Adrenal gland (tissue), 12 donors: ENCODE results near the gene TCERG1L. TPM values are rescaled to one million over a fixed set of nuclear protein-coding genes. Genes with fewer than 3 reads are reported as not detected.
"Not testable (repeated sequence)": the region's sequence is repeated elsewhere in the genome, so short reads cannot be mapped to it uniquely, and the experiment has no call there.

Experiments used
- DNase-seq, 7 donors: peaks; one replicate each; pipeline ENCODE4 v3.0.0-alpha.2; 2019 to 2020
- H3K27ac ChIP-seq, 5 donors: fragments of 200-600 bp; sonication (generic) in 4 of 5; 1 replicate in 3 of 5; 2 replicates in 2 of 5; pipeline versions ENCODE4 v1.5.1 to v1.8.0; 2016 to 2020; ENCODE audit warnings: mild to moderate bottlenecking in 1 of 5
- H3K27me3 ChIP-seq: fragments of 200-600 bp; 2 replicates; pipeline ENCODE4 v1.8.0; 2021
- H3K36me3 ChIP-seq, 2 donors: fragments of 200-600 bp; replicated peaks in 1 of 2; 1 replicate in 1 of 2; 2 replicates in 1 of 2; pipeline versions ENCODE4 v1.5.1 to v1.8.0; 2018 to 2022
- H3K4me1 ChIP-seq, 2 donors: fragments of 200-600 bp; replicated peaks in 1 of 2; 1 replicate in 1 of 2; 2 replicates in 1 of 2; pipeline versions ENCODE4 v1.5.1 to v1.8.0; 2018 to 2021
- H3K4me3 ChIP-seq, 4 donors: fragments of 200-600 bp; sonication (generic) in 3 of 4; one replicate each; pipeline ENCODE4 v1.5.1; 2016 to 2018
- H3K9me3 ChIP-seq, 3 donors: fragments of 200-600 bp; sonication (generic) in 1 of 3; replicated peaks in 1 of 3; 1 replicate in 2 of 3; 2 replicates in 1 of 3; pipeline versions ENCODE4 v1.5.1 to v1.8.0; 2016 to 2021
- CTCF ChIP-seq, 6 experiments: fragments of 450-650 bp in 4 of 6; fragments of 200-600 bp in 2 of 6; sonication (generic) in 1 of 6; IDR thresholded peaks; 1 replicate in 5 of 6; 2 replicates in 1 of 6; pipeline versions ENCODE4 v1.5.1 to v1.8.0; 2016 to 2021; ENCODE audit warnings: antibody characterized with exemption in 6 of 6, mild to moderate bottlenecking in 2 of 6, moderate library complexity in 1 of 6
- POLR2A ChIP-seq, 2 donors: fragments of 450-650 bp; IDR thresholded peaks; one replicate each; pipeline ENCODE4 v1.6.1; 2017; ENCODE audit warnings: antibody characterized with exemption in 2 of 2, mild to moderate bottlenecking in 2 of 2, moderate library complexity in 1 of 2
- WGBS, 4 donors: extraction: QIAGEN DNeasy Blood & Tissue Kit in 2 of 4; methylation state at CpG; one replicate each; pipeline versions ENCODE4 v1.1.5 to v1.1.7; 2013 to 2017; 5-methylcytosine and 5-hydroxymethylcytosine counted together
- intact Hi-C, 2 donors: fragments of 100-400 bp; cut with DNase I; formaldehyde crosslinking; loops; one replicate each; pipeline versions ENCODE4 v1.14.1 to v1.15.0; 2022 to 2023
- polyA plus RNA-seq, 3 donors: library from polyadenylated mRNA; stranded (reverse); fragments of 200-250 nt in 2 of 3; fragments of 350-450 nt in 1 of 3; fragmentation: Illumina TruSeq in 1 of 3; extraction: RNeasy Lipid Tissue Mini Kit (QIAGEN cat#74804) in 1 of 3; gene quantifications; one replicate each; pipeline ENCODE4 v1.2.3, GENCODE V29; 2013 to 2014
- total RNA-seq, 9 donors: library from RNA; depleted of rRNA in 4 of 9; stranded (reverse); fragments of >200 nt in 4 of 9; fragments of 120-200 nt in 1 of 9; fragmentation: NEBNext Ultra II Directional in 1 of 9; extraction: Animal tissue kit (Norgen Biotek cat#: 25700) in 1 of 9; gene quantifications; one replicate each; pipeline versions ENCODE4 v1.1.0 to v1.2.4, GENCODE V29; 2013 to 2023
- donor health status: healthy with polysubstance abuse.
- donor health status: Bipolar disorder and iron deficiency.
- donor health status: DM: yes; HTN: yes; CAD: no.
- donor health status: DM: no; HTN: no; CAD: no.
- donor health status: DM: no; HTN: no; CAD: no.
- donor health status: DM: yes; HTN: yes; CAD: no.

Gene TCERG1L
- total and polyA plus RNA-seq, 12 donors: 0.17 to 3.4 (median 0.97) TPM

- Histone ChIP-seq H3K27ac (no peak overlapping the region), H3K4me3 (no peak overlapping the region), H3K27me3 (peaks cover 16% of the 10 kb centered on the region), H3K4me1 (no peaks in the 10 kb centered on the region), H3K36me3 (no peaks in the 10 kb centered on the region), H3K9me3 (no peaks in the 10 kb centered on the region)
- WGBS, 4 donors: 43 to 67% (median 58%) methylated on average over 2 of the region's 2 CpGs
- no peak for DNase-seq
- intact Hi-C loops: no loop called here
- TF ChIP-seq CTCF (IDR thresholded peaks at IDR 0.05) (no peak), POLR2A (IDR thresholded peaks at IDR 0.05) (no peak)
These were observed 11.5 kb upstream of the TCERG1L start for GRCh38 chr10:131323025-131323424.

- intact Hi-C loops: not testable (repeated sequence)
- peaks cover 16% of the 10 kb centered on the region for H3K27me3 ChIP-seq
- 83 to 91% (median 86%) methylated on average over 4 to 19 of the region's 19 CpGs for WGBS, 4 donors
These were observed 11.1 kb upstream of the TCERG1L start for GRCh38 chr10:131322575-131322974.

GRCh38 chr10:131320860-131321604 lies 9.5 kb upstream of the TCERG1L start:
- H3K27me3 ChIP-seq: peaks cover 20% of the 10 kb centered on the region
- DNase-seq: no peak
- H3K9me3 ChIP-seq: no peaks in the 10 kb centered on the region
- no peak for TF ChIP-seq CTCF (IDR thresholded peaks at IDR 0.05)
- TF ChIP-seq POLR2A (IDR thresholded peaks at IDR 0.05): no peak
- H3K27ac ChIP-seq: no peak overlapping the region
- no peak overlapping the region for H3K4me3 ChIP-seq
- WGBS, 4 donors: 54 to 64% (median 61%) methylated on average over 12 to 15 of the region's 15 CpGs
- no peaks in the 10 kb centered on the region for H3K4me1 ChIP-seq
- no peaks in the 10 kb centered on the region for H3K36me3 ChIP-seq
- intact Hi-C loops: no loop called here

More at GRCh38 chr10:131322575-131322974, 11.1 kb upstream of the TCERG1L start:
- DNase-seq, H3K4me1 ChIP-seq, H3K36me3 ChIP-seq, H3K27ac ChIP-seq, H3K9me3 ChIP-seq, H3K4me3 ChIP-seq: not testable (repeated sequence)

- WGBS, 4 donors: 78 to 81% (median 80%) methylated on average over 7 to 8 of the region's 8 CpGs
- Histone ChIP-seq H3K36me3 (no peaks in the 10 kb centered on the region), H3K4me1 (no peaks in the 10 kb centered on the region), H3K27me3 (peaks cover 20% of the 10 kb centered on the region), H3K9me3 (no peaks in the 10 kb centered on the region), H3K4me3 (no peak overlapping the region), H3K27ac (no peak overlapping the region)
- TF ChIP-seq CTCF (IDR thresholded peaks at IDR 0.05): no peak
- no peak for TF ChIP-seq POLR2A (IDR thresholded peaks at IDR 0.05)
- intact Hi-C loops: no loop called here
- DNase-seq: no peak
These were observed 7.3 kb upstream of the TCERG1L start for GRCh38 chr10:131318814-131319213.

GRCh38 chr10:131318291-131318690 lies 6.8 kb upstream of the TCERG1L start:
- no peak overlapping the region for H3K27ac ChIP-seq
- no peaks in the 10 kb centered on the region for H3K4me1 ChIP-seq
- WGBS, 4 donors: 68 to 80% (median 77%) methylated on average over 11 of the region's 11 CpGs
- no peaks in the 10 kb centered on the region for H3K36me3 ChIP-seq
- no peak overlapping the region for H3K4me3 ChIP-seq
- no peak for TF ChIP-seq CTCF (IDR thresholded peaks at IDR 0.05)
- no peak for TF ChIP-seq POLR2A (IDR thresholded peaks at IDR 0.05)
- H3K9me3 ChIP-seq: no peaks in the 10 kb centered on the region
- DNase-seq: no peak
- H3K27me3 ChIP-seq: peaks cover 20% of the 10 kb centered on the region
- intact Hi-C loops: no loop called here
